Tongue (tissue), 2 donors: ENCODE results near the gene DPH3. TPM values are rescaled to one million over a fixed set of nuclear protein-coding genes. Genes with fewer than 3 reads are reported as not detected.

Experiments used
- DNase-seq: peaks from one replicate; pipeline ENCODE4 v3.0.0-alpha.2; 2015
- total RNA-seq: library from RNA; depleted of rRNA; stranded (reverse); fragments of >200 nt; gene quantifications from one replicate; pipeline ENCODE4 v1.2.3, GENCODE V29; 2014

The DPH3 gene
- total RNA-seq, 1 donor from 2014 or later, result 16.5 TPM

DNA sequence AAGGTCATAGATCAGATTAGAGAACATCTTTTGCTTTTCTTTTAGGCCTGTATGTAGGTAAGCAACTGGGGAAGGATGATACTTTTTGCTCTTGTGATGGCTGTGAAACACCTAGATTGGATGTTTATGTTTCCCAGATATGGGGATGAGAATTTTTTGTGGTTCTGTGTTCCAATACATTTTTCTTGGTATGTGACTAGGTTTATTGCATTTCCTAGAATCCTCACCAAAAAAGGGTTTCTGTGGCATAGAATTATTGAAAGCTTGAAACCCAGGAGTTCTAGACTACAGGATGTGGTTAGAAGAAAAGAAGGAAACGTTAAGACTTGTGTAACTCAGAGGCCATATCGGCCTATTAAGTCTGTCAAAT, 26.1 kb upstream of the DPH3 start:
- DNase-seq, result no peak

- DNase-seq, result peak; percentile 82
Measured at GRCh38 chr3:16290007-16290826, 25.5 kb upstream of the DPH3 start.

DNA sequence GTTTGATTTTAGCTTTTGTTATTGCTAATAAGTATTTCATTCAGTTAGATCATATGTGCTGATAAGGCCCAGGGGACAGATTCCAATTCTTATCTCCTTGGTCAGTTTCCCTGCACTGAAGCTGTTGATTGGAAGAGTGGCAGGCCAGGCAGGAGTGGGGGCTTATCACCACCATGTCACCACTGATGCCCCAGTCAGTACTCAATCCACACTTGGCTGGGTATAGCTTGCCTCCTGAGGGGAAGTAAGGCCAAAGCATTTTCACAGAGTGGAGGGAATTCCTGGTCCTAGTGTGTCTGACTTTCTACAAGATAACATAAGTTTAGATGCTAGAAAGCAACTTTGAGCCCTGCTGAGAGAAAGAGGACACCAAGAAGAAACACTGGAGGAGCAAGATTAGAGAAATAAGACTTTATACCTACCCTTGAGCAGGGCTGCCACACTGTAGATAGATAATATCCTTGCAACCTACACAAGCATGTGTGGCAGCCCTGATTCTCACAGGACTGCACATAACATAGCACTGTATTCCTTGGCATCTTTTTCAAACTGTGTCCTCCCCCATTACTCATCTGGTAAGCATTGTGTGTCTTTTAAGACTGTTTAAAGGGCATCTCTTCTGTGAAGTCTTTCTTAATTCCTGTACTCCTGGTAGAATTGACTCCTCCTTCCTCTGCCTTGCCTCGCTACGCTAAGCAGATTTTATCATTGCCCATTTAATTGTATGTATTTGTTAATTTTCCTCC, 24.6 kb upstream of the DPH3 start:
- DNase-seq, result no peak

DNA sequence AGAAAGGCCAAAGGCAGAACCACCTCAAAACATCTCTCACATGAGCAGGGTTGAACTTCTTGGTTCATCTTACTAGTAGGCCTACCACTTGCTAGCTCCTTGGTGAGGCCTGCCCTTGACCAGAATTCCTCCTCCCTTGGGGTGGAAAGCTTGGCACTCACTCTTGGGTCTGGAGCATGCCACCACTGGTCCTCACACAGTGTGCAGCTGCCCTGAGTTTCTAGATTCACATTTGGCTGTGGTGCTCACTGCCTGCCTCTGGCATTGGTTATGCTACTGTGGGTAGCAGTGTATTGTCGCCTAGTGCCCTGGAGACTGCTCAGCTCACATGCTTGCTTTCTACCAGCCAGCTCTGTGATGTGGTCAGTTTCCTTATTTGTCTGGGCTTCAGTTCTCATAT, 23.9 kb upstream of the DPH3 start:
- no peak for DNase-seq

DNA sequence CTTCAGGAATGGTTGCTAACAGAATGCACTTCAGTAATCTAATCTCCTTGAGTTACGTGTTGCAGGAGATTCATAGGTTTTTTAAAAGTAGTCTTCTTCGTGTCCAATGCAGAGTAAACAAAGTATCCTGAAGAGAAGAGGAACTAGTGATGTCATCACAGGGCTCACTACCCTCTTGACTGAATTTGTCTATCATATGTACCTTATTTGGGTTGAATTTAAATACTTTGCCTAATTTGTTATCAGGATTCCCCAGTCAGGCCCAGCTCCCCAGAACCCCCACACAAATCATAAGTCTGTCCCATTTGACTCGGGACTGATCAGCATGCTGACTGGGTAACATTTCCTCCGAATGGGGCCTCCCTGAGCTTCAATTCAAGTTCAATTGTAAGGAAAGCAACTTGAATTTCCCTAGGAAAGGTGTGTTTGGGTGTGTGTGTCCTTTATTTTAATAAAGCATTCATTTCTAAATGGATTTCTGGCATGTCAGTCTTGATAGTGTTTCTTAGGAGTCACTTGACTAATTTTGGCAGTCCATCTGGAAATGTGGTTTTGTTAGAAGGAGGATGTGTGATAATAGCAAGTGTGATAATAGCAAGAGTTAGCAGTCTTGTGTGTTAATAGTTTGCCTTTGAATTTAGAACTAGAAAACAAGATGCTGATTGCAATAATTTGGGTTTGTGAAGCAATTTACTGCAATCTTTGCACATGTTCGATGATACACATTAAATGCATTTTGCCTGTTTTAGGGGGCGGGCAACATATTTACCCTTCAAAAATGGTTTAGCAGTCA, 22.2 kb upstream of the DPH3 start:
- DNase-seq, result no peak

GRCh38 chr3:16286161-16286560, 21.4 kb upstream of the DPH3 start:
- DNase-seq, result no peak

- DNase-seq, result no peak
Measured at GRCh38 chr3:16284633-16285032, 19.9 kb upstream of the DPH3 start.

DNA sequence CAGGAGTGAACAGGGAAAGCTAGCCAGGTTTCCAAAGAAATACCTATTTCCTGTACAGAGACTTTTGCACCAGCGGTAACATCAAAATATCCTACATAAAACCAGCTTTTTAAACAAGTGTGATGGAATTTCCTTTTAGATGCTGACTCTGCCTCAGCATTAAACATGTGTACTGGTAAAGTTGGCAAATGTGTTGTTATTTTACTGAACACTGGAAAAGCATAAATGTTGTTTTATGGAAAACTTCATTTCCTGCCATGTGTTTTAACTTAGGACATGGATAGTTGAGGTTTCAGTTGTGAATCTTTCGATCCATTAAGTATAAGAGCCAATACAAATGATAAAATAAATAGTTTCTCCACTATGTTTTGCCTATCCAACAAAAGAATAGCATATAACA, 15.9 kb upstream of the DPH3 start:
- DNase-seq, result peak; percentile 21

DNA sequence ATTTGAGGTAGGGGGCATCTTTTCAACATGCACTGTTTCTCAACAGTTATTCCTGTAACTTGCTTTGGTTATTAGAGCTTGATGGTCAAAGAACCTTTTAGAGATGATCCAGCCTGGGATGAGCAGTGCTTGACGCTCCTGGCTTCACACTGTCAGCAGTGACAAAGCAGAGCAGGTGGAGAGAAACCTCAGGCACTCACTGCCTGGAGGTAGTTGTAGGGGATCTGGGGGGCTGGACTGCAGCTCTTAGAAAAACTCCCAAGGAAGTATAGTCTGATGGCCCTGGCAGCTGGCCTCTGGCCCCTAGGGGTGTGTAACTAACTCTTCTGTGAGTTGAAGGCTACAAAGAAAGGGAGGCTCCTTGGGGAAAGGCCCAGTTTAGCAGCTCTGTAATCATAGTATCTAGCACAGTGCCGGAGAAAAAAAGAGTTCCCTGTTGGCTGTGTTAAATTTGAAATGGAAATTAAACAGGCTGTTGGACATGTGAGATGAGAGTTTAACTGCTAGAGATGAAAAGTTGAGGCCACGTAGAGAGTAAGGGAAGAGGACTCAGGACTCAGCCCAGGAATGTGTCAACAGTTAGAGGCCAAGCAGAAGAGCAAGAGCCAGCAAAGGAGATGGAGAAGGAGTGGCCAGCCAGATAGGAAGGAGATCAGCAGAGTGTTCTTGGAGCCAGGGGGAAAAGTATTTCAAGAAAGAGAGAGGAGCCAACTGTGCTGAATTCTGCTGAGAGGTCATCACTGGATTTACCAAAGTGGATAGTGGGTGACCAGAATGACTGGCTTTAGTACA, 14.5 kb upstream of the DPH3 start:
- peak; percentile 19 for DNase-seq

- DNase-seq, result no peak
Measured at GRCh38 chr3:16277471-16277870, 12.7 kb upstream of the DPH3 start.

GRCh38 chr3:16273867-16274266, 9.1 kb upstream of the DPH3 start:
- DNase-seq, result no peak

DNA sequence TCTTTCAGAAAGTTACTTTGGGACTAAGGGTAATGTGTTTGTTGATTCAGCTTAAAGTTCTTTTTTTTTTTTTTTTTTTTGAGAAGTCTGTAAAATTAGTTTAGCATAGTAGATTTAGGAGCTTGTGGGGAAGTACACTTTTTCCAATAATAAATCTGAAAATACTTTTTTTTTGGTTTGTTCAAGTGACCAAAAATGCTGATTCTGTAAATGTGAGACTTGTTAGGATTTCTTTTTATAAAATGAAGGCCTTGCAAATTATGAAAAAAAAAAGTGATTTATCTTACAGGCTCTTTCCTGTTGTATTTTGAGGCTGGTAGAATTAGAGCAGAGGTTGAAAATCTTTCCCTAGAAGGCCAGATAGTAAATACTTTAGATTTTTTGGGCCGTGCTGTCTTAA, 7.8 kb upstream of the DPH3 start:
- no peak for DNase-seq

DNA sequence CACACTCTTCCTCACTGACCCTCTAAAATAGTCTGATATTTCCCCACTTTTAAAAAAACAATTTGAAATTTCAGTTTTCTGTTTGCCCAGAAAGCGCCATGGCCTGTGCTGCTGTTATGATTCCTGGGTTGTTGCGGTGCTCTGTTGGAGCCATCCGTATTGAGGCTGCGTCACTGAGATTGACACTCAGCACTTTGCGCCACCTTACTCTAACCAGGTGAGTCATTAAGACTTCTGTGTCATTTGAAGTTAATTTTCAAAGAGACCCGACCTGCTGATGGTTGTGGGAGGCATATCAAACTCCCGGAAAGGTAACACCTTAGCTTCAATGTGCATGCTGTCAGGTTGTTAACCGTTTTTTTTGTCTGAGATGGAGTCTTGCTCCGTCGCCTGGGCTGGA, 6.1 kb upstream of the DPH3 start:
- no peak for DNase-seq

- DNase-seq, result no peak
Measured at GRCh38 chr3:16266714-16267113, 2.0 kb upstream of the DPH3 start.

DNA sequence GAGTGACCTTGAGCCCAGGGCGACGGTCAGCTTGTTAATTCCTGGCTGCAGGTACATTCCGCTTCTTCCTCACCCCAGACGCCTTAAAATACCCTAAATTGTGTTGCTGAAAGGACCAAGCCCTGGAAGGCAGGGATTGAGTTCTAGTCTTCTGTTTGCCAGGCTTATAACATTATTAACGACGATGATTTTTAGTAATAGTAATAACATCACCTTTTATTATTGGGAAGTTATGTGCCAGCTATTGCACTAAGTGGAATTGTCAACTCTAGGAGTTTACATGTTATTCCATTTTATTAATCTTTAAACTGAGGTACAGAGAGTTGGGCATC, 678 bp upstream of the DPH3 start:
- no peak for DNase-seq

- DNase-seq, result peak; percentile 16
Measured at GRCh38 chr3:16264174-16264707, 502 bp downstream of the DPH3 start.

GRCh38 chr3:16262174-16262573, 2.6 kb downstream of the DPH3 start:
- DNase-seq, result no peak

DNA sequence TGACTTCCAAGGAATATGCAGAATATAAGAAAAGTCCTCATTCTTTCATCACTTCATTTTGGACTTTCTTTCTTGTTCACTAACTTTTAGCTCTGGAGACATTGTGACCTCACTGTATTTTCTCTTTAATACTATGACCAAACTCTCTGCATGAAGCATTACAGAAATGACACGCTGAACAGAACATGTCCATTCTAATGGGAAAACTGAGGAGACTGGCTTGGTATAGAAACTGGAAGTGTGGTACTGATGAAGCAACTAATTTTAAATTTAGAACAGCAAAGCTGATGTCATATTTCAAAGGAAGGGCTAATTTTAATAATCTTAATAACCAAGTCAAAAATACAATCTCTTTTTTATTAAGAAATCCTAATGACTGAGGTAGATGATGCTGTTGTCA, 4.7 kb downstream of the DPH3 start:
- no peak for DNase-seq

DNA sequence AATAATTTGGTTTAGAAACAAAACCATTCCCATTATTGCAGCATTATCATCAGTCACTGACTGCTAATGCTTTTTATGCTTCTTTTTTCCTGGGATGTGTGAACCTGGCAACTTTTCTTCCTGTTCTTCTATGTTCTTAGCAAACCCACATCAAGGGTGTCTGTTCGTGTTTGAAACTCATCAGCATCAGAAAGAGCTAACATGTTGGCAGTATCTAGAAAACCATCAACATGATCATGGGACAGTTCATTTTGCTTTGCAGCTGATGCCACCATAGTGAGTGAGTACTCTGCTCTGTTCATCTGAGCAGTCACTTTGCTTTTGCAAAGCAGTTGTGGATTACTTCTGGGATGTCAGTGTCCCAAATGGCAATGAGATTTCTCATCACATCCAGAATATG, 5.9 kb downstream of the DPH3 start:
- DNase-seq, result no peak

DNA sequence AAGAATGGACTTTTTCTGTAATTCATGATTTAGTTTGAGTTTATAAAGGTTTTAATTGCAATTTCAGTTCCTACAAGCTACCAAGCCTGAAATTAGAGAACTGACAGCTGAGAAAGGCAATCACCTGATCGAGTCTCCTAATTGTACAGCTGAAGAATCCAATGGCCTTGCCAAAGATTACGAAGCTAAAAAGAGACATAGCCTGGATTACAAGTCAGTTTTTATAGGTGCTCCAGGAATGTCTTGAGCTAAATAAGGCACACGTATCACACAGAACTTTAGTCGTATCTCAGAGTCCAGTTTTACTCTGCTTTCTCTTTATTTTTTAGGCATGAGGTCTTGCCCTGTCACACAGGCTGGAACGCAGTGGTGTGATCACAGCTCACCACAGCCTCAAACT, 6.6 kb downstream of the DPH3 start:
- no peak for DNase-seq

GRCh38 chr3:16257309-16257708, 7.4 kb downstream of the DPH3 start:
- no peak for DNase-seq

DNA sequence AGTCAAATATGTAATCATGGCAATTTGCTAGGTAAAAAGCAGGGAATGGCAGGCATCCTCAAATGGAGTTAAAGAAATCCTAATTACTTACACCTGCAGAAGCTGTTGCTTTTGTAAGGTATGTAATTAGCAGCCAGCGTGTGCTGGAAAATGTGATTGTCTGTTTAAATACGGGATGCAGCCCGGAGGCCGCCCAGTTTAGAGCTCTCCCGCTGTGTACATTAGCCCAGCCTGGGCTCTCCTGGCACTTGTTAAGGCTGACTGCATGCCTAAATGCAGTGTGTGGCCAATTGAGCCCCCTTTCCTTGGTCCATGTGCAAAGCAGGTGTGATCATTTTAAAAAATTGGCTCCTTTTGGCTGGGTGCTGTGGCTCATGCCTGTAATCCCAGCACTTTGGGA, 9.0 kb downstream of the DPH3 start:
- DNase-seq, result no peak
